K562 (cell line): Measurements from ENCODE around the gene DNMT3A. TPM values are rescaled to one million over a fixed set of nuclear protein-coding genes. Genes with fewer than 3 reads are reported as not detected.

Source experiments
- ATAC-seq: fragments of 200-7000 bp; cut with Tn5 transposase; 3 replicates; pipeline ENCODE4 v1.9.1; 2020; ENCODE audit warnings: moderate library complexity
- BruUV-seq: library from RNA; stranded (reverse); fragments of 400-500 nt; replicated peaks from 2 replicates; lab custom pipeline; 2021; lab: Mats Ljungman, UMichigan
- CTCF ChIA-PET: fragments of 300-600 bp; formaldehyde crosslinking; extraction: SDS; loops from one replicate; lab custom pipeline; 2021; ENCODE audit warnings: low intra/inter-chr PET ratio; lab: Yijun Ruan, JAX
- POLR2A ChIA-PET: fragments of 300-600, 350-650 bp; sonication (Branson Sonifier 250); formaldehyde crosslinking; extraction: SDS; loops from one replicate; lab custom pipeline; 2021; ENCODE audit warnings: antibody characterized with exemption, inconsistent platforms; lab: Yijun Ruan, JAX
- DNase-seq, 4 experiments: peaks; one replicate each; pipeline versions ENCODE4 v3.0.0 to v3.0.0-alpha.2; 2011 to 2018; ENCODE audit warnings: low spot score in 3 of 4, mixed read lengths in 3 of 4; ENCODE audit errors: extremely low read depth in 1 of 4
- FAIRE-seq: peaks from 2 replicates; lab custom pipeline; 2011; peaks lifted over from hg19 to GRCh38; lab: Jason Lieb, UNC
- H2AFZ ChIP-seq: 2 replicates; pipeline ENCODE4 v1.6.0; 2011; ENCODE audit warnings: low read depth, low read length, control low read depth, inconsistent platforms
- H3K27ac ChIP-seq: fragments of 200-600 bp; 3 replicates; pipeline ENCODE4 v1.8.0; 2011; ENCODE audit warnings: low read depth, mild to moderate bottlenecking, control low read depth, inconsistent platforms, low read length, moderate library complexity, mixed read lengths; ENCODE audit errors: extremely low read depth
- H3K27me3 ChIP-seq, 2 experiments: fragments of 300-600 bp in 1 of 2; 2 replicates in 1 of 2; 3 replicates in 1 of 2; pipeline versions ENCODE4 v1.6.0 to v1.8.0; 2011; ENCODE audit warnings: inconsistent platforms in 2 of 2, low read length in 2 of 2, mild to moderate bottlenecking in 1 of 2, mixed read lengths in 1 of 2, moderate library complexity in 1 of 2; ENCODE audit not compliant: control insufficient read depth in 2 of 2, insufficient read depth in 2 of 2
- H3K36me3 ChIP-seq: fragments of 300-600 bp; 3 replicates; pipeline ENCODE4 v1.8.0; 2011; ENCODE audit warnings: mild to moderate bottlenecking, low read length, inconsistent platforms; ENCODE audit not compliant: control insufficient read depth, insufficient read depth
- H3K4me1 ChIP-seq, 2 experiments: fragments of 200-600 bp in 1 of 2; replicated peaks in 1 of 2; 2 replicates in 1 of 2; 3 replicates in 1 of 2; pipeline versions ENCODE4 v1.5.1 to v1.8.0; 2011; ENCODE audit warnings: inconsistent platforms in 2 of 2, low read length in 2 of 2, mild to moderate bottlenecking in 1 of 2, mixed read lengths in 1 of 2, moderate library complexity in 1 of 2; ENCODE audit not compliant: control insufficient read depth in 2 of 2, insufficient read depth in 2 of 2
- H3K4me2 ChIP-seq: 2 replicates; pipeline ENCODE4 v1.6.1; 2011; ENCODE audit warnings: low read length, control low read depth, inconsistent platforms, mixed read lengths; ENCODE audit not compliant: insufficient read depth
- H3K4me3 ChIP-seq: fragments of 200-600 bp; sonication (generic), shearing (Covaris generic); 2 replicates; pipeline ENCODE4 v1.5.1; 2016; ENCODE audit warnings: control low read depth, inconsistent platforms
- H3K79me2 ChIP-seq: fragments of 200-600 bp; 3 replicates; pipeline ENCODE4 v1.8.0; 2011; ENCODE audit warnings: low read length, inconsistent platforms; ENCODE audit not compliant: control insufficient read depth, insufficient read depth
- H3K9ac ChIP-seq, 2 experiments: 2 replicates each; pipeline versions ENCODE4 v1.6.0 to v1.6.1; 2011; ENCODE audit warnings: low read depth in 2 of 2, low read length in 2 of 2, control low read depth in 1 of 2, inconsistent platforms in 1 of 2, mild to moderate bottlenecking in 1 of 2, mixed read lengths in 1 of 2; ENCODE audit not compliant: insufficient read depth in 1 of 2
- H3K9me1 ChIP-seq: one replicate; pipeline ENCODE4 v1.6.0; 2011; ENCODE audit warnings: inconsistent platforms, mild to moderate bottlenecking, low read length, moderate library complexity; ENCODE audit not compliant: control insufficient read depth, insufficient read depth
- H3K9me3 ChIP-seq: replicated peaks from 2 replicates; pipeline ENCODE4 v1.5.1; 2011; ENCODE audit warnings: low read depth, low read length, inconsistent platforms; ENCODE audit not compliant: control insufficient read depth, insufficient read depth
- H4K20me1 ChIP-seq: replicated peaks from 2 replicates; pipeline ENCODE4 v1.6.1; 2011; ENCODE audit warnings: low read length, inconsistent platforms, mixed read lengths; ENCODE audit not compliant: control insufficient read depth, insufficient read depth
- ARHGAP35 ChIP-seq: fragments of 450-650 bp; IDR thresholded peaks from 2 replicates; pipeline ENCODE4 v1.6.1; 2018; ENCODE audit not compliant: partially characterized antibody
- BCOR ChIP-seq: fragments of 450-650 bp; IDR thresholded peaks from 2 replicates; pipeline ENCODE4 v1.6.1; 2016
- CEBPG ChIP-seq, 3 experiments: fragments of 200-800 bp in 1 of 3; sonication (Bioruptor generic) in 1 of 3; sonication (generic) in 1 of 3; formaldehyde crosslinking in 1 of 3; IDR thresholded peaks in 2 of 3; conservative IDR thresholded peaks in 1 of 3; 2 replicates each; pipeline versions ENCODE4 v1.6.1 to v1.8.0; 2016 to 2022; ENCODE audit warnings: missing compliant biosample characterization in 2 of 3, missing genetic modification characterization in 2 of 3, mild to moderate bottlenecking in 1 of 3, missing genetic modification reagents in 1 of 3
- EHMT2 ChIP-seq: fragments of 450-650 bp; IDR thresholded peaks from 2 replicates; pipeline ENCODE4 v1.6.1; 2018; ENCODE audit warnings: antibody characterized with exemption
- ELF4 ChIP-seq: fragments of 450-650 bp; formaldehyde crosslinking; IDR thresholded peaks from 2 replicates; pipeline ENCODE4 v1.4.0; 2022; ENCODE audit warnings: missing genetic modification characterization
- HDAC3 ChIP-seq: fragments of 450-650 bp; IDR thresholded peaks from 2 replicates; pipeline ENCODE4 v1.6.1; 2018; ENCODE audit warnings: borderline replicate concordance, mild to moderate bottlenecking, moderate library complexity; ENCODE audit not compliant: partially characterized antibody
- NFRKB ChIP-seq: fragments of 450-650 bp; IDR thresholded peaks from 2 replicates; pipeline ENCODE4 v1.6.1; 2016; ENCODE audit warnings: low read depth
- PRMT5 ChIP-seq: sonication (generic); formaldehyde crosslinking; IDR thresholded peaks from 2 replicates; pipeline ENCODE4 v1.5.0; 2020; ENCODE audit warnings: missing genetic modification reagents
- PTBP1 ChIP-seq: fragments of 200-400 bp; formaldehyde crosslinking; IDR thresholded peaks from 2 replicates; pipeline ENCODE4 v1.6.1; 2017; ENCODE audit warnings: low read depth, low read length
- SIN3A ChIP-seq, 2 experiments: fragments of 150-350 bp in 1 of 2; IDR thresholded peaks; 2 replicates each; pipeline ENCODE4 v1.6.1; 2011 to 2016; ENCODE audit warnings: borderline replicate concordance in 2 of 2, low read depth in 2 of 2, low read length in 2 of 2, mild to moderate bottlenecking in 2 of 2, moderate library complexity in 2 of 2; ENCODE audit not compliant: control insufficient read depth in 1 of 2
- SMARCC2 ChIP-seq: fragments of 450-650 bp; IDR thresholded peaks from 2 replicates; pipeline ENCODE4 v1.6.1; 2017; ENCODE audit warnings: antibody characterized with exemption, moderate library complexity, mild to moderate bottlenecking, low read depth
- XRCC3 ChIP-seq: fragments of 450-650 bp; IDR thresholded peaks from 2 replicates; pipeline ENCODE4 v1.6.1; 2017; ENCODE audit warnings: mild to moderate bottlenecking, moderate library complexity
- ZNF12 ChIP-seq: sonication (generic); formaldehyde crosslinking; IDR thresholded peaks from 2 replicates; pipeline ENCODE4 v1.4.0; 2020; ENCODE audit warnings: mild to moderate bottlenecking, missing genetic modification reagents
- WGBS: fragments of 100-300 bp; shearing (Covaris generic); methylation state at CpG from one replicate; pipeline ENCODE4 v1.1.6; 2016; ENCODE audit warnings: low coverage, mixed read lengths; ENCODE audit not compliant: insufficient coverage; ENCODE audit errors: missing lambda C conversion rate; 5-methylcytosine and 5-hydroxymethylcytosine counted together
- in situ Hi-C: fragments of 300-500 bp; cut with MboI; formaldehyde crosslinking; loops from 4 replicates; pipeline ENCODE4 v1.15.0; 2018; ENCODE audit warnings: inconsistent platforms, mixed read lengths
- intact Hi-C: fragments of 100-400 bp; cut with micrococcal nuclease; formaldehyde crosslinking; loops from 2 replicates; pipeline ENCODE4 v1.14.2; 2022
- polyA plus RNA-seq, 8 experiments: library from polyadenylated mRNA; depleted of rRNA in 4 of 8; stranded (reverse) in 5 of 8; unstranded in 3 of 8; fragments of >200 nt; fragmentation: Nextera tagmentation in 2 of 8; fragmentation: Illumina TruSeq in 1 of 8; extraction: Ambion mirVana in 2 of 8; extraction: Trizol in 1 of 8; gene quantifications; 2 replicates each; pipeline versions ENCODE4 v1.2.1 to v1.2.3, GENCODE V29; 2011 to 2014; ENCODE audit warnings: inconsistent platforms in 1 of 8, missing spikeins in 1 of 8
- total RNA-seq, 7 experiments: library from RNA; depleted of rRNA in 6 of 7; stranded (reverse); fragments of >200 nt in 6 of 7; fragmentation: Illumina TruSeq in 2 of 7; extraction: Trizol in 2 of 7; gene quantifications; 2 replicates each; pipeline versions ENCODE4 v1.2.1 to v1.2.3, GENCODE V29; 2011 to 2021; ENCODE audit warnings: low replicate concordance in 1 of 7
- TF ChIP-seq, protein P1 (sequence below): fragments of 250-450 bp; sonication (Bioruptor Pico); IDR thresholded peaks from 2 replicates; pipeline ENCODE4 v1.5.0; 2020; ENCODE audit warnings: mild to moderate bottlenecking, borderline replicate concordance
- TF ChIP-seq, protein P2 (sequence below), 2 experiments: fragments of 200-800 bp in 1 of 2; sonication (Bioruptor generic) in 1 of 2; sonication (generic) in 1 of 2; formaldehyde crosslinking in 1 of 2; IDR thresholded peaks in 1 of 2; conservative IDR thresholded peaks in 1 of 2; 2 replicates each; pipeline versions ENCODE4 v1.5.0 to v1.6.1; 2016 to 2020; ENCODE audit warnings: missing compliant biosample characterization in 1 of 2, missing genetic modification characterization in 1 of 2, missing genetic modification reagents in 1 of 2
- TF ChIP-seq, protein P3 (sequence below): fragments of 250-450 bp; sonication (Bioruptor Pico); IDR thresholded peaks from 2 replicates; pipeline ENCODE4 v1.5.0; 2021
- TF ChIP-seq, protein P4 (sequence below): fragments of 450-650 bp; formaldehyde crosslinking; IDR thresholded peaks from 2 replicates; pipeline ENCODE4 v1.4.0; 2020; ENCODE audit warnings: mild to moderate bottlenecking, mixed read lengths

The DNMT3A gene
- total and polyA plus RNA-seq, 9 of the 15 experiments (the other 6 are each of a cell fraction or from before 2014, with no cell fraction given), result 3.0 to 16.0 (median 6.1) TPM

DNA sequence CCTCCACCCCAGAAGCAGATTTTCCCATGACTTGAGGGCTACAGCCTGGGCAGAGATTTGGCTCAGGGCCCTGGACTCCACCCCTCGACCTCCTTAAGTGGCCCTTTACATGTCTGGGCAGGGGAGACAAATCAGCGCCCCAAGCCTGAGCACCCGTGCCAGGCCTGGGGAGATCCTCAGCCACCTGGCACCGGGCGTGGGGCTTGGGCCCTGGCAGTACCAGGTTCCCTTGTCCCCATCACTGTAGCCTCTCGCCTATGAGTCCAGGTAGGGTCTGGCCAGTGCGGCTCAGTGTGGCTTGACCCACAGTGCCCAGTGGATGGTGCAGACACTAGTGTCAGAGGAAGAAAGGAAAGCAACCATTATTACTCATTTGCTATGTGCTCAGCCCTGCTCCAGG is 22.0 kb upstream of the DNMT3A start:
- in situ Hi-C loops (no loop called here), intact Hi-C loops (no loop called here)
- H3K4me3 ChIP-seq, result no peak overlapping the region
- FAIRE-seq, result no peak
- H3K9me3 ChIP-seq, result no peaks in the 10 kb centered on the region
- peaks cover 12 to 51% of the 10 kb centered on the region in 2 experiments; a peak in 3 of 5 replicates for H3K27me3 ChIP-seq
- H3K4me1 ChIP-seq, result peaks cover 0 to 9% of the 10 kb centered on the region in 2 experiments; a peak in 3 of 5 replicates
- no TSS peak for BruUV-seq
- no peaks in the 10 kb centered on the region for H3K9me1 ChIP-seq
- no peak for ATAC-seq
- H3K27ac ChIP-seq, result no peak overlapping the region
- no peak overlapping the region for H2AFZ ChIP-seq
- TF ChIP-seq, protein P1, sequence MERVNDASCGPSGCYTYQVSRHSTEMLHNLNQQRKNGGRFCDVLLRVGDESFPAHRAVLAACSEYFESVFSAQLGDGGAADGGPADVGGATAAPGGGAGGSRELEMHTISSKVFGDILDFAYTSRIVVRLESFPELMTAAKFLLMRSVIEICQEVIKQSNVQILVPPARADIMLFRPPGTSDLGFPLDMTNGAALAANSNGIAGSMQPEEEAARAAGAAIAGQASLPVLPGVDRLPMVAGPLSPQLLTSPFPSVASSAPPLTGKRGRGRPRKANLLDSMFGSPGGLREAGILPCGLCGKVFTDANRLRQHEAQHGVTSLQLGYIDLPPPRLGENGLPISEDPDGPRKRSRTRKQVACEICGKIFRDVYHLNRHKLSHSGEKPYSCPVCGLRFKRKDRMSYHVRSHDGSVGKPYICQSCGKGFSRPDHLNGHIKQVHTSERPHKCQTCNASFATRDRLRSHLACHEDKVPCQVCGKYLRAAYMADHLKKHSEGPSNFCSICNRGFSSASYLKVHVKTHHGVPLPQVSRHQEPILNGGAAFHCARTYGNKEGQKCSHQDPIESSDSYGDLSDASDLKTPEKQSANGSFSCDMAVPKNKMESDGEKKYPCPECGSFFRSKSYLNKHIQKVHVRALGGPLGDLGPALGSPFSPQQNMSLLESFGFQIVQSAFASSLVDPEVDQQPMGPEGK (CRISPR knock-in tag), result no peak
- TF ChIP-seq NFRKB, result no peak
- TF ChIP-seq CEBPG (CRISPR knock-in tag; IDR thresholded peaks at IDR 0.05), result no peak
- no peak for TF ChIP-seq CEBPG (tag; conservative IDR thresholded peaks at IDR 0.05 in 1 of 2, IDR thresholded peaks at IDR 0.05 in 1 of 2)
- no peak for TF ChIP-seq HDAC3
- TF ChIP-seq ZNF12 (CRISPR knock-in tag), result no peak
- TF ChIP-seq SMARCC2, result no peak
- no peak for TF ChIP-seq BCOR
- TF ChIP-seq, protein P2, sequence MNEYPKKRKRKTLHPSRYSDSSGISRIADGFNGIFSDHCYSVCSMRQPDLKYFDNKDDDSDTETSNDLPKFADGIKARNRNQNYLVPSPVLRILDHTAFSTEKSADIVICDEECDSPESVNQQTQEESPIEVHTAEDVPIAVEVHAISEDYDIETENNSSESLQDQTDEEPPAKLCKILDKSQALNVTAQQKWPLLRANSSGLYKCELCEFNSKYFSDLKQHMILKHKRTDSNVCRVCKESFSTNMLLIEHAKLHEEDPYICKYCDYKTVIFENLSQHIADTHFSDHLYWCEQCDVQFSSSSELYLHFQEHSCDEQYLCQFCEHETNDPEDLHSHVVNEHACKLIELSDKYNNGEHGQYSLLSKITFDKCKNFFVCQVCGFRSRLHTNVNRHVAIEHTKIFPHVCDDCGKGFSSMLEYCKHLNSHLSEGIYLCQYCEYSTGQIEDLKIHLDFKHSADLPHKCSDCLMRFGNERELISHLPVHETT (CRISPR knock-in tag; conservative IDR thresholded peaks at IDR 0.05 in 1 of 2, IDR thresholded peaks at IDR 0.05 in 1 of 2), result no peak
- TF ChIP-seq ARHGAP35, result no peak
- no peak for TF ChIP-seq PRMT5 (CRISPR knock-in tag)
- TF ChIP-seq, protein P3, sequence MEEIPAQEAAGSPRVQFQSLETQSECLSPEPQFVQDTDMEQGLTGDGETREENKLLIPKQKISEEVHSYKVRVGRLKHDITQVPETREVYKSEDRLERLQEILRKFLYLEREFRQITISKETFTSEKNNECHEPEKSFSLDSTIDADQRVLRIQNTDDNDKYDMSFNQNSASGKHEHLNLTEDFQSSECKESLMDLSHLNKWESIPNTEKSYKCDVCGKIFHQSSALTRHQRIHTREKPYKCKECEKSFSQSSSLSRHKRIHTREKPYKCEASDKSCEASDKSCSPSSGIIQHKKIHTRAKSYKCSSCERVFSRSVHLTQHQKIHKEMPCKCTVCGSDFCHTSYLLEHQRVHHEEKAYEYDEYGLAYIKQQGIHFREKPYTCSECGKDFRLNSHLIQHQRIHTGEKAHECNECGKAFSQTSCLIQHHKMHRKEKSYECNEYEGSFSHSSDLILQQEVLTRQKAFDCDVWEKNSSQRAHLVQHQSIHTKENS (CRISPR knock-in tag), result no peak
- no peak for TF ChIP-seq SIN3A (IDR thresholded peaks at IDR 0.05; ENCODE audit: borderline replicate concordance in 2 of 2, control insufficient read depth in 1 of 2, low read depth in 2 of 2, low read length in 2 of 2)
- TF ChIP-seq, protein P4, sequence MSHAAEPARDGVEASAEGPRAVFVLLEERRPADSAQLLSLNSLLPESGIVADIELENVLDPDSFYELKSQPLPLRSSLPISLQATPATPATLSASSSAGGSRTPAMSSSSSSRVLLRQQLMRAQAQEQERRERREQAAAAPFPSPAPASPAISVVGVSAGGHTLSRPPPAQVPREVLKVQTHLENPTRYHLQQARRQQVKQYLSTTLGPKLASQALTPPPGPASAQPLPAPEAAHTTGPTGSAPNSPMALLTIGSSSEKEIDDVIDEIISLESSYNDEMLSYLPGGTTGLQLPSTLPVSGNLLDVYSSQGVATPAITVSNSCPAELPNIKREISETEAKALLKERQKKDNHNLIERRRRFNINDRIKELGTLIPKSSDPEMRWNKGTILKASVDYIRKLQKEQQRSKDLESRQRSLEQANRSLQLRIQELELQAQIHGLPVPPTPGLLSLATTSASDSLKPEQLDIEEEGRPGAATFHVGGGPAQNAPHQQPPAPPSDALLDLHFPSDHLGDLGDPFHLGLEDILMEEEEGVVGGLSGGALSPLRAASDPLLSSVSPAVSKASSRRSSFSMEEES (CRISPR knock-in tag), result no peak
- no peak for TF ChIP-seq PTBP1
- TF ChIP-seq XRCC3, result no peak
- TF ChIP-seq ELF4 (CRISPR knock-in tag), result no peak
- TF ChIP-seq EHMT2, result no peak
- POLR2A ChIA-PET, result no interaction called here
- WGBS, result 25% methylated on average over 7 of the region's 7 CpGs
- CTCF ChIA-PET, result no interaction called here
- no peaks in the 10 kb centered on the region for H3K36me3 ChIP-seq
- H3K4me2 ChIP-seq, result no peak overlapping the region
- no peaks in the 10 kb centered on the region for H4K20me1 ChIP-seq
- no peak for DNase-seq
- H3K79me2 ChIP-seq, result no peaks in the 10 kb centered on the region
- no peak overlapping the region for H3K9ac ChIP-seq
